ENCODE results near the gene GLRX5. TPM values are rescaled to one million over a fixed set of nuclear protein-coding genes. Genes with fewer than 3 reads are reported as not detected.
"Not testable (repeated sequence)": the region's sequence is repeated elsewhere in the genome, so short reads cannot be mapped to it uniquely, and the experiment has no call there.

The GLRX5 gene
- total and polyA plus RNA-seq, 2 experiments from 2014 or later = 50.2 to 181 TPM

DNA sequence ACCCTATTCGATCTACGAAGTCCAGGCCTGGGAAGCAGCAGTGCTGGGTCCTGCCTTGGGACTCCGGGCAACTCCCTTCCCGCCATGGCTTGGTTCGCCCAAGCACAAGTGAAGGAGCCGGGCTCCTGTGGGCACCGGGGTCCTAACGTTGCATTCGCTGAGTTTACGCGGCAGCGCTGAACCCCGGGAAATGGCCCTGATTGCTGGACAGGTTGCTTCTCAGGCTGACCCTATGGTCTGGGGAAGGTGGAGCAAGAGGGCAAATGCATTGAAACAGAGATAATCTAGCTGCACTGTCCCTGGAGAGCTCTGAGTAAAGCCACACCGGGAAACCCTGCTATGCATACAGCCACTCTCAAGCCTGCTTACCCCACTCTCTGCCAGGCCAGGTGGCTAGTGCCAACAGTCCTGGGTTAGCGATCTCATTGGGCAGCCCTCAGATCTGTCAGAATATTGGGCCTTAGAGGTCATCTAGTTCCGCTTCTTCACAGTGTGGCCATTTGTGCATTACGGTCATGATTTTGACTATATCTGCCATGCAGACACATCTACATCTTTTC lies 29.7 kb upstream of the GLRX5 start:
- Histone ChIP-seq H3K9me3 (ENCODE audit: low read depth) (no peaks in the 10 kb centered on the region), H3K4me1 (ENCODE audit: low read depth) (no peaks in the 10 kb centered on the region), H3K27me3 (no peaks in the 10 kb centered on the region), H3K36me3 (no peaks in the 10 kb centered on the region), H3K27ac (no peak overlapping the region), H3K4me3 (no peak overlapping the region)
- TF ChIP-seq, protein P1, sequence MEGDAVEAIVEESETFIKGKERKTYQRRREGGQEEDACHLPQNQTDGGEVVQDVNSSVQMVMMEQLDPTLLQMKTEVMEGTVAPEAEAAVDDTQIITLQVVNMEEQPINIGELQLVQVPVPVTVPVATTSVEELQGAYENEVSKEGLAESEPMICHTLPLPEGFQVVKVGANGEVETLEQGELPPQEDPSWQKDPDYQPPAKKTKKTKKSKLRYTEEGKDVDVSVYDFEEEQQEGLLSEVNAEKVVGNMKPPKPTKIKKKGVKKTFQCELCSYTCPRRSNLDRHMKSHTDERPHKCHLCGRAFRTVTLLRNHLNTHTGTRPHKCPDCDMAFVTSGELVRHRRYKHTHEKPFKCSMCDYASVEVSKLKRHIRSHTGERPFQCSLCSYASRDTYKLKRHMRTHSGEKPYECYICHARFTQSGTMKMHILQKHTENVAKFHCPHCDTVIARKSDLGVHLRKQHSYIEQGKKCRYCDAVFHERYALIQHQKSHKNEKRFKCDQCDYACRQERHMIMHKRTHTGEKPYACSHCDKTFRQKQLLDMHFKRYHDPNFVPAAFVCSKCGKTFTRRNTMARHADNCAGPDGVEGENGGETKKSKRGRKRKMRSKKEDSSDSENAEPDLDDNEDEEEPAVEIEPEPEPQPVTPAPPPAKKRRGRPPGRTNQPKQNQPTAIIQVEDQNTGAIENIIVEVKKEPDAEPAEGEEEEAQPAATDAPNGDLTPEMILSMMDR (IDR thresholded peaks at IDR 0.05; ENCODE audit: low read depth, low read length) = no peak
- no peak for DNase-seq (ENCODE audit: low read depth in 1 of 2, low spot score in 1 of 2)

DNA sequence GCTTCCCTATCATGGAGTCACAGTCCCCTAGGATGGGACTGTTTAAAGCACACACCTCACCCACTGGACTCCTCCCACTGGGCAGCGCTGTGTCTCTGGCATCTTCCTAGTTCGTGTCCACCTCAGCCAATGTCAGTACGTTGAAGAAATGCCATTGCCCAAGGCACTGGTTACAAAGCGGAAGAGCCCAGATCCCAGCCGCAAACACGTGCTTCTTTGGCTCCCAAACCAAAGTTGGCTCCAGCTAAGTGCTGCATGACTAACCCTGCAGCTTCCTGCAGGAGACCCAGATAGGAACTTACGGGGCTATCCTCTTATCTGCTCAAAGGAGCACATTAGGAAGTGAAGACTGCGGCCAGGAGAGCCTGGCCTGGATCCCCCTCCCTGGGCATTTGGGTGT lies 27.7 kb upstream of the GLRX5 start:
- Histone ChIP-seq H3K27me3 (no peaks in the 10 kb centered on the region), H3K36me3 (no peaks in the 10 kb centered on the region), H3K4me3 (no peak overlapping the region), H3K4me1 (ENCODE audit: low read depth) (no peaks in the 10 kb centered on the region), H3K27ac (no peak overlapping the region), H3K9me3 (ENCODE audit: low read depth) (no peaks in the 10 kb centered on the region)
- DNase-seq (ENCODE audit: low read depth in 1 of 2, low spot score in 1 of 2) = peak in 1 of 2 donors; percentile 97
- TF ChIP-seq, protein P1 (IDR thresholded peaks at IDR 0.05; ENCODE audit: low read depth, low read length) = no peak

DNA sequence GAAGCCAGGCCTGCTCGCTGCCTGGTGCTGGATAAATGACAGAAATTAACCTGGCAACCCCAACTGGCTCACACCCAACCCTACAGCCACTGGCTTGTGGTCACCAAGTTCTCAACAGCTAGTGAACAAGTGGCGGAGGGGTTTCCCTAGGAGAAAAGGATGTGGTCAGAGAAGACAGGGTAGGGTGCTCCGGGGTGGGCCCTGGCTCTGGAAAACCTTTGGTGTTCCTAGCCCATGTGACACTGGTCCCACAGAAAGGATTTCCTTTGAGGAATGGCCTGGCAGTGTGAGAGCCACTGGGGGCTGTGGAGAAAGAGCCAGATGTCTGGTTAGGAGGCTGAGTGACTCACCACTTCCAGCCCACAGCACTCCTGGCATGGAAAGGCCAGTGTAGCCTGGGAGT lies 27.1 kb upstream of the GLRX5 start:
- Histone ChIP-seq H3K4me3 (no peak overlapping the region), H3K27ac (no peak overlapping the region), H3K4me1 (ENCODE audit: low read depth) (no peaks in the 10 kb centered on the region), H3K9me3 (ENCODE audit: low read depth) (no peaks in the 10 kb centered on the region), H3K36me3 (no peaks in the 10 kb centered on the region), H3K27me3 (no peaks in the 10 kb centered on the region)
- peak in 1 of 2 donors; percentile 74 for DNase-seq (ENCODE audit: low read depth in 1 of 2, low spot score in 1 of 2)
- TF ChIP-seq, protein P1 (IDR thresholded peaks at IDR 0.05; ENCODE audit: low read depth, low read length) = no peak

DNA sequence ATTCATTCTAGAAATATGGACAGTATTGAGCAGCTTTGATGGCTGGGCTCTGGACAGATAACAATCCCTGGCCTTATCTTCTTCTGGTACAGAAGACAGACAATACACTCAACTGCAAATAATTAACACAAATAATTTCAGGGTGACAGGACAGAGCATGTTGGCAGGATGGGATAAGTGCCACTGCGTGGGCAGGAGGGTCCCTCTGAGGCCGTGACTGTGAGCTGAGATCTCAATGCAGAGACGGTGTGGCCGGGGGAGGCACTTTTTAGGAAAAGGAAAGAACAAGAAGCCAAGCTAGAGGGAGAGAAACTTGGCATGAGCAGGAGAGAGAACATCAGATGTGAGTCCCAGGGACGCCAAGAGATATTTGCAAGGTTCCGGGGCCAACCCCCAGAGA lies 26.5 kb upstream of the GLRX5 start:
- no peaks in the 10 kb centered on the region for H3K36me3 ChIP-seq
- H3K27me3 ChIP-seq = no peaks in the 10 kb centered on the region
- H3K4me1 ChIP-seq (ENCODE audit: low read depth) = no peaks in the 10 kb centered on the region
- no peaks in the 10 kb centered on the region for H3K9me3 ChIP-seq (ENCODE audit: low read depth)
- no peak overlapping the region for H3K4me3 ChIP-seq
- no peak overlapping the region for H3K27ac ChIP-seq
- TF ChIP-seq, protein P1 (IDR thresholded peaks at IDR 0.05; ENCODE audit: low read depth, low read length) = no peak
- DNase-seq (ENCODE audit: low read depth in 1 of 2, low spot score in 1 of 2) = no peak

DNA sequence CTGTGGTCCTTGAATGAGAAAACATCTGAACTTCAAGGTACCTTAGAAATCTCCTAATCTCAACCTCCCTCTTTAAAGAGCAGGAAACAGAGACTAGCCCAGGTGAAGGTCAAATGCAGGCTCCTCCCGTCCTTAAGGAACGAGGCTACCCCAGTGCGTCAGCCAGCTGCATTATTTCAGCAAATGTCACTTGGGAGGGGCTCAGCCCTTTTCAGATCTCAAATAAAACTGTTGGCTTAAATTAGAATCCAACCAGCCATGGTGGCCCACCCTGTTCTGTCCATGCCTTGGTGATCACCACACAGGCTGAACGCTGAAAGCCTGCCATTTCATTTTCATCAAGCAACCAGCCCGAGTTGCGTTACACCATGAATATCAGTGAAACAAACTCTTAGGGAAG lies 25.4 kb upstream of the GLRX5 start:
- no peaks in the 10 kb centered on the region for H3K4me1 ChIP-seq (ENCODE audit: low read depth)
- no peak overlapping the region for H3K4me3 ChIP-seq
- TF ChIP-seq, protein P1 (IDR thresholded peaks at IDR 0.05; ENCODE audit: low read depth, low read length) = no peak
- H3K27ac ChIP-seq = no peak overlapping the region
- H3K9me3 ChIP-seq (ENCODE audit: low read depth) = no peaks in the 10 kb centered on the region
- DNase-seq (ENCODE audit: low read depth in 1 of 2, low spot score in 1 of 2) = no peak
- no peaks in the 10 kb centered on the region for H3K36me3 ChIP-seq
- no peaks in the 10 kb centered on the region for H3K27me3 ChIP-seq

DNA sequence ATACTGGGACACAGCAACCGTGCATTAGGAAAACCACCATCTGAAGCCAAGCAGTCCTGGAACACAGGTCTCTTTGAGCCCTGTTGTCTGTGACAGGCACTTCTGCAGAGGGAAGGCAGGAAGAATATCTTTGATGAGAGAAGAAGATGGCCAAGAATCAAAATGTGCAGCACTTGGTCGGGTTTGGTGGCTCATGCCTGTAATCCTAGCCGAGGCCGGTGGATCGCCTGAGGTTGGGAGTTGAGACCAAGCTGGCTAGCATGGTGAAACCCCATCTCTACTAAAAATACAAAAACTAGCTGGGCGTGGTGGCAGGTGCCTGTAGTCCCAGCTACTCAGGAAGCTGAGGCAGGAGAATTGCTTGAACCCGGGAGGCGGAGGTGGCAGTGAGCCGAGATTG lies 24.5 kb upstream of the GLRX5 start:
- H3K27me3 ChIP-seq; H3K27ac ChIP-seq; H3K4me3 ChIP-seq; DNase-seq (ENCODE audit: low read depth in 1 of 2, low spot score in 1 of 2); H3K36me3 ChIP-seq; H3K4me1 ChIP-seq (ENCODE audit: low read depth); H3K9me3 ChIP-seq (ENCODE audit: low read depth): not testable (repeated sequence)
